Measurements from ENCODE around the gene PKNOX2.

PKNOX2 gene

GRCh38 chr11:125449565-125449964 is 285.0 kb downstream of the PKNOX2 start:
- Histone ChIP-seq H3K27ac (ENCODE audit: low read depth, low read length) (no peak overlapping the region), H3F3A (ENCODE audit: control insufficient read depth, insufficient read depth) (no peaks in the 10 kb centered on the region), H3K27me3 (ENCODE audit: control insufficient read depth, low read length) (0 out of 2 replicates have a peak, but pooled peaks cover 2% of the 10 kb centered on the region), H3K4me1 (ENCODE audit: control insufficient read depth, low read length) (peaks cover 11% of the 10 kb centered on the region), H3K9me3 (ENCODE audit: control insufficient read depth, insufficient read depth, low read length) (no peaks in the 10 kb centered on the region), H3K4me2 (ENCODE audit: low read length) (no peak overlapping the region), H3K79me2 (ENCODE audit: control insufficient read depth, low read length) (no peaks in the 10 kb centered on the region), H3K9me2 (replicated peaks; ENCODE audit: control insufficient read depth, low read length) (no peaks in the 10 kb centered on the region), H3K36me3 (ENCODE audit: control insufficient read depth, low read length) (no peaks in the 10 kb centered on the region), H3K4me3 (ENCODE audit: low read length) (no peak overlapping the region), H4K20me1 (ENCODE audit: control insufficient read depth, insufficient read depth, low read depth, low read length) (no peaks in the 10 kb centered on the region)
- no peak for TF ChIP-seq CTCF (IDR thresholded peaks at IDR 0.05; ENCODE audit: low read depth, low read length, poor library complexity, severe bottlenecking)
- no peak for TF ChIP-seq EZH2phosphoT487 (IDR thresholded peaks at IDR 0.05; ENCODE audit: borderline replicate concordance, low read length)

GRCh38 chr11:125451400-125452124 is 287.0 kb downstream of the PKNOX2 start:
- Histone ChIP-seq H3K36me3 (ENCODE audit: control insufficient read depth, low read length) (no peaks in the 10 kb centered on the region), H3K79me2 (ENCODE audit: control insufficient read depth, low read length) (no peaks in the 10 kb centered on the region), H3K4me2 (ENCODE audit: low read length) (peak overlapping the region; percentile 12; the same call in 1 of the 2 replicates), H3K9me3 (ENCODE audit: control insufficient read depth, insufficient read depth, low read length) (no peaks in the 10 kb centered on the region), H3K27me3 (ENCODE audit: control insufficient read depth, low read length) (0 out of 2 replicates have a peak, but pooled peaks cover 2% of the 10 kb centered on the region), H3K9me2 (replicated peaks; ENCODE audit: control insufficient read depth, low read length) (no peaks in the 10 kb centered on the region), H4K20me1 (ENCODE audit: control insufficient read depth, insufficient read depth, low read depth, low read length) (no peaks in the 10 kb centered on the region), H3K4me3 (ENCODE audit: low read length) (no peak overlapping the region), H3K27ac (ENCODE audit: low read depth, low read length) (no peak overlapping the region), H3K4me1 (ENCODE audit: control insufficient read depth, low read length) (peaks cover 11% of the 10 kb centered on the region), H3F3A (ENCODE audit: control insufficient read depth, insufficient read depth) (no peaks in the 10 kb centered on the region)
- TF ChIP-seq CTCF (IDR thresholded peaks at IDR 0.05; ENCODE audit: low read depth, low read length, poor library complexity, severe bottlenecking) (no peak), EZH2phosphoT487 (IDR thresholded peaks at IDR 0.05; ENCODE audit: borderline replicate concordance, low read length) (no peak)

- Histone ChIP-seq H3F3A (ENCODE audit: control insufficient read depth, insufficient read depth) (no peaks in the 10 kb centered on the region), H3K27ac (ENCODE audit: low read depth, low read length) (no peak overlapping the region), H3K9me3 (ENCODE audit: control insufficient read depth, insufficient read depth, low read length) (no peaks in the 10 kb centered on the region), H3K79me2 (ENCODE audit: control insufficient read depth, low read length) (no peaks in the 10 kb centered on the region), H3K36me3 (ENCODE audit: control insufficient read depth, low read length) (no peaks in the 10 kb centered on the region), H3K4me2 (ENCODE audit: low read length) (no peak overlapping the region), H4K20me1 (ENCODE audit: control insufficient read depth, insufficient read depth, low read depth, low read length) (no peaks in the 10 kb centered on the region), H3K4me3 (ENCODE audit: low read length) (no peak overlapping the region), H3K27me3 (ENCODE audit: control insufficient read depth, low read length) (0 out of 2 replicates have a peak, but pooled peaks cover 2% of the 10 kb centered on the region), H3K4me1 (ENCODE audit: control insufficient read depth, low read length) (peaks cover 11% of the 10 kb centered on the region), H3K9me2 (replicated peaks; ENCODE audit: control insufficient read depth, low read length) (no peaks in the 10 kb centered on the region)
- TF ChIP-seq CTCF (IDR thresholded peaks at IDR 0.05; ENCODE audit: low read depth, low read length, poor library complexity, severe bottlenecking) (no peak), EZH2phosphoT487 (IDR thresholded peaks at IDR 0.05; ENCODE audit: borderline replicate concordance, low read length) (no peak)
Measured at GRCh38 chr11:125452125-125452470, 287.5 kb downstream of the PKNOX2 start.

Data from DOHH2 (cell line).